IMR-90 (cell line): ENCODE measurements around the gene NEURL1B. TPM values are rescaled to one million over a fixed set of nuclear protein-coding genes. Genes with fewer than 3 reads are reported as not detected.

Source experiments
- ATAC-seq: fragments of 200-7000 bp; cut with Tn5 transposase; 2 replicates; pipeline ENCODE4 v1.9.1; 2020; ENCODE audit warnings: low read depth, mild to moderate bottlenecking, moderate library complexity
- BruUV-seq: library from RNA; stranded (reverse); fragments of 400-500 nt; replicated peaks from 2 replicates; lab custom pipeline; 2021; lab: Mats Ljungman, UMichigan
- CTCF ChIA-PET: fragments of 300-600 bp; formaldehyde crosslinking; extraction: SDS; loops from one replicate; lab custom pipeline; 2021; ENCODE audit warnings: antibody characterized with exemption; lab: Yijun Ruan, JAX
- POLR2A ChIA-PET: fragments of 300-600 bp; sonication (Branson Sonifier 250); formaldehyde crosslinking; loops from one replicate; lab custom pipeline; 2022; ENCODE audit warnings: antibody characterized with exemption; ENCODE audit not compliant: unreplicated experiment; lab: Charles Lee
- DNase-seq: peaks from one replicate; pipeline ENCODE4 v3.0.0; 2013
- H2AFZ ChIP-seq: replicated peaks from 2 replicates; pipeline ENCODE3; 2013; ENCODE audit warnings: low read length, mild to moderate bottlenecking; ENCODE audit not compliant: poor library complexity
- H2AK5ac ChIP-seq: 2 replicates; pipeline ENCODE4 v1.6.1; 2013; ENCODE audit warnings: low read depth, low read length, inconsistent platforms
- H2AK9ac ChIP-seq: replicated peaks from 2 replicates; pipeline ENCODE3; 2013; ENCODE audit warnings: mild to moderate bottlenecking, low read depth, low read length, moderate library complexity; ENCODE audit not compliant: poor library complexity
- H2BK120ac ChIP-seq: 2 replicates; pipeline ENCODE4 v1.6.1; 2013; ENCODE audit warnings: low read depth, low read length, inconsistent platforms
- H2BK15ac ChIP-seq: 3 replicates; pipeline ENCODE4 v1.6.1; 2013; ENCODE audit warnings: low read depth, low read length, inconsistent platforms
- H2BK20ac ChIP-seq: 2 replicates; pipeline ENCODE4 v1.6.1; 2013; ENCODE audit warnings: low read depth, mild to moderate bottlenecking, inconsistent platforms, low read length, moderate library complexity
- H2BK5ac ChIP-seq: 2 replicates; pipeline ENCODE4 v1.6.1; 2013; ENCODE audit warnings: mild to moderate bottlenecking, low read depth, low read length, inconsistent platforms; ENCODE audit not compliant: poor library complexity, severe bottlenecking
- H3K14ac ChIP-seq: replicated peaks from 2 replicates; pipeline ENCODE4 v1.6.1; 2013; ENCODE audit warnings: low read depth, low read length, inconsistent platforms
- H3K18ac ChIP-seq: 2 replicates; pipeline ENCODE4 v1.6.1; 2013; ENCODE audit warnings: low read depth, low read length, control low read depth
- H3K23ac ChIP-seq: 2 replicates; pipeline ENCODE4 v1.6.1; 2013; ENCODE audit warnings: low read depth, low read length, inconsistent platforms
- H3K27ac ChIP-seq: 2 replicates; pipeline ENCODE4 v1.5.1; 2013; ENCODE audit warnings: mild to moderate bottlenecking, control low read depth, low read length; ENCODE audit not compliant: insufficient read depth
- H3K27me3 ChIP-seq: 2 replicates; pipeline ENCODE4 v1.6.1; 2013; ENCODE audit warnings: low read length; ENCODE audit not compliant: control insufficient read depth, insufficient read depth
- H3K36me3 ChIP-seq: 2 replicates; pipeline ENCODE4 v1.6.1; 2013; ENCODE audit warnings: low read length, mixed read lengths; ENCODE audit not compliant: control insufficient read depth, insufficient read depth
- H3K4ac ChIP-seq: 2 replicates; pipeline ENCODE4 v1.6.1; 2013; ENCODE audit warnings: low read depth, low read length, inconsistent platforms
- H3K4me1 ChIP-seq: 2 replicates; pipeline ENCODE4 v1.6.1; 2013; ENCODE audit warnings: low read length, mixed read lengths; ENCODE audit not compliant: control insufficient read depth, insufficient read depth
- H3K4me2 ChIP-seq: 2 replicates; pipeline ENCODE4 v1.6.1; 2013; ENCODE audit warnings: low read depth, mild to moderate bottlenecking, control low read depth, low read length, moderate library complexity
- H3K4me3 ChIP-seq: 2 replicates; pipeline ENCODE4 v1.5.1; 2013; ENCODE audit warnings: low read depth, mild to moderate bottlenecking, control low read depth, low read length, moderate library complexity; ENCODE audit not compliant: insufficient read depth
- H3K56ac ChIP-seq: 2 replicates; pipeline ENCODE4 v1.6.1; 2013; ENCODE audit warnings: low read length, inconsistent platforms; ENCODE audit not compliant: insufficient read depth; ENCODE audit errors: extremely low read depth
- H3K79me1 ChIP-seq, 2 experiments: 2 replicates each; pipeline ENCODE4 v1.6.1; 2013; ENCODE audit warnings: low read length in 2 of 2, inconsistent platforms in 1 of 2, low read depth in 1 of 2
- H3K9ac ChIP-seq: 2 replicates; pipeline ENCODE4 v1.6.1; 2013; ENCODE audit warnings: low read depth, low read length, control low read depth
- H3K9me1 ChIP-seq: 2 replicates; pipeline ENCODE4 v1.6.1; 2013; ENCODE audit warnings: low read length, inconsistent platforms; ENCODE audit not compliant: insufficient read depth
- H3K9me3 ChIP-seq: 2 replicates; pipeline ENCODE4 v1.6.1; 2013; ENCODE audit warnings: low read length; ENCODE audit not compliant: control insufficient read depth, insufficient read depth
- H4K20me1 ChIP-seq: 2 replicates; pipeline ENCODE4 v1.6.1; 2013; ENCODE audit warnings: low read length, inconsistent platforms; ENCODE audit not compliant: insufficient read depth
- H4K5ac ChIP-seq: 2 replicates; pipeline ENCODE4 v1.6.1; 2013; ENCODE audit warnings: mild to moderate bottlenecking, low read depth, low read length, control low read depth
- H4K8ac ChIP-seq, 2 experiments: 2 replicates each; pipeline ENCODE4 v1.6.1; 2013; ENCODE audit warnings: low read depth in 2 of 2, low read length in 2 of 2, control low read depth in 1 of 2, inconsistent platforms in 1 of 2
- H4K91ac ChIP-seq: 2 replicates; pipeline ENCODE4 v1.6.1; 2013; ENCODE audit warnings: low read depth, low read length, inconsistent platforms; ENCODE audit not compliant: insufficient read depth
- BHLHE40 ChIP-seq: fragments of 150-350 bp; IDR thresholded peaks from 2 replicates; pipeline ENCODE4 v1.6.1; 2016; ENCODE audit warnings: mild to moderate bottlenecking, low read depth, low read length
- CEBPB ChIP-seq: IDR thresholded peaks from 2 replicates; pipeline ENCODE4 v1.6.1; 2012; ENCODE audit warnings: low read depth, low read length, improper control_type of control experiment
- CHD1 ChIP-seq: IDR thresholded peaks from 2 replicates; pipeline ENCODE4 v1.6.1; 2012; ENCODE audit warnings: low read depth, low read length, improper control_type of control experiment
- CTCF ChIP-seq: conservative IDR thresholded peaks from 2 replicates; pipeline ENCODE4 v1.5.1; 2012; ENCODE audit warnings: mild to moderate bottlenecking, low read depth, low read length, improper control_type of control experiment
- ELK1 ChIP-seq: fragments of 150-350 bp; IDR thresholded peaks from 2 replicates; pipeline ENCODE4 v1.6.1; 2016; ENCODE audit warnings: low read depth, mild to moderate bottlenecking, low read length, moderate library complexity, borderline replicate concordance
- FOS ChIP-seq: fragments of 150-350 bp; IDR thresholded peaks from 2 replicates; pipeline ENCODE4 v1.6.1; 2016; ENCODE audit warnings: low read depth, low read length
- MAFK ChIP-seq: IDR thresholded peaks from 2 replicates; pipeline ENCODE4 v1.6.1; 2012; ENCODE audit warnings: low read depth, low read length, improper control_type of control experiment
- MAZ ChIP-seq: IDR thresholded peaks from 2 replicates; pipeline ENCODE4 v1.6.1; 2012; ENCODE audit warnings: low read depth, mild to moderate bottlenecking, low read length, improper control_type of control experiment, moderate library complexity, borderline replicate concordance
- MXI1 ChIP-seq: IDR thresholded peaks from 2 replicates; pipeline ENCODE4 v1.6.1; 2012; ENCODE audit warnings: low read depth, mild to moderate bottlenecking, low read length, moderate library complexity, borderline replicate concordance
- NFE2L2 ChIP-seq: fragments of 150-350 bp; IDR thresholded peaks from 2 replicates; pipeline ENCODE4 v1.6.1; 2016; ENCODE audit warnings: low read depth, mild to moderate bottlenecking, low read length
- POLR2A ChIP-seq: IDR thresholded peaks from 2 replicates; pipeline ENCODE4 v1.6.1; 2012; ENCODE audit warnings: mild to moderate bottlenecking, low read depth, low read length
- RAD21 ChIP-seq: IDR thresholded peaks from 2 replicates; pipeline ENCODE4 v1.6.1; 2012; ENCODE audit warnings: low read length, improper control_type of control experiment
- RCOR1 ChIP-seq: IDR thresholded peaks from 2 replicates; pipeline ENCODE4 v1.6.1; 2012; ENCODE audit warnings: mild to moderate bottlenecking, low read length, improper control_type of control experiment; ENCODE audit not compliant: insufficient replicate concordance
- RFX5 ChIP-seq: IDR thresholded peaks from 2 replicates; pipeline ENCODE4 v1.8.0; 2012; ENCODE audit warnings: low read depth, mild to moderate bottlenecking, low read length, moderate library complexity
- SMC3 ChIP-seq: fragments of 150-350 bp; IDR thresholded peaks from 2 replicates; pipeline ENCODE4 v1.6.1; 2016; ENCODE audit warnings: low read depth, mild to moderate bottlenecking, antibody characterized with exemption, low read length, moderate library complexity
- USF2 ChIP-seq: fragments of 150-350 bp; IDR thresholded peaks from 2 replicates; pipeline ENCODE4 v1.6.1; 2017; ENCODE audit warnings: mild to moderate bottlenecking, antibody characterized with exemption, low read length, low read depth
- WGBS, 2 experiments: methylation state at CpG; one replicate each; pipeline versions ENCODE4 v1.1.5 to v1.1.7; 2013; ENCODE audit warnings: missing lambda C conversion rate in 2 of 2; ENCODE audit not compliant: insufficient read length in 1 of 2; ENCODE audit errors: extremely low coverage in 2 of 2; 5-methylcytosine and 5-hydroxymethylcytosine counted together
- dilution Hi-C: fragments of 300-500 bp; cut with HindIII; formaldehyde crosslinking; loops from one replicate; pipeline ENCODE4 v1.14.3; 2018; ENCODE audit warnings: low sequenced_read_pairs; ENCODE audit not compliant: unreplicated experiment
- in situ Hi-C: fragments of 300-500 bp; cut with MboI; formaldehyde crosslinking; loops from 3 replicates; pipeline ENCODE4 v1.14.3; 2019; ENCODE audit warnings: low sequenced_read_pairs, inconsistent platforms, mixed read lengths
- intact Hi-C: fragments of 100-400 bp; cut with micrococcal nuclease; formaldehyde crosslinking; loops from 2 replicates; pipeline ENCODE4 v1.10.0; 2022
- polyA plus RNA-seq, 3 experiments: library from polyadenylated mRNA; depleted of rRNA; stranded (reverse); fragments of >200 nt; gene quantifications; 2 replicates each; pipeline ENCODE4 v1.2.3, GENCODE V29; 2012; ENCODE audit warnings: low replicate concordance in 1 of 3
- total RNA-seq: library from RNA; depleted of rRNA; stranded (reverse); fragments of >200 nt; gene quantifications from 2 replicates; pipeline ENCODE4 v1.2.3, GENCODE V29; 2012

Gene NEURL1B
- total and polyA plus RNA-seq, 2 of the 4 experiments (the other 2 are of a cell fraction), result 1.8 to 2.8 TPM

GRCh38 chr5:172607213-172607793 is 33.8 kb upstream of the NEURL1B start:
- H2AFZ ChIP-seq, result no peak overlapping the region
- TF ChIP-seq RCOR1 (no peak), MAZ (no peak), BHLHE40 (no peak), MAFK (no peak), CTCF (no peak), POLR2A (no peak), ELK1 (no peak), USF2 (no peak), FOS (no peak), CEBPB (no peak), CHD1 (no peak), SMC3 (no peak), RFX5 (no peak), RAD21 (no peak), NFE2L2 (no peak), MXI1 (no peak)
- H2BK20ac ChIP-seq, result no peak overlapping the region
- H3K27me3 ChIP-seq, result peaks cover 34% of the 10 kb centered on the region
- no peak overlapping the region for H3K9ac ChIP-seq
- in situ Hi-C loops, result no loop called here
- intact Hi-C loops, result no loop called here
- H2AK9ac ChIP-seq, result no peak overlapping the region
- H4K91ac ChIP-seq, result no peak overlapping the region
- H3K56ac ChIP-seq, result no peak overlapping the region
- H2AK5ac ChIP-seq, result no peak overlapping the region
- DNase-seq, result peak; percentile 3
- 0 out of 2 replicates have a peak, but pooled peaks cover 2% of the 10 kb centered on the region for H3K9me3 ChIP-seq
- no peaks in the 10 kb centered on the region for H4K20me1 ChIP-seq
- H4K5ac ChIP-seq, result no peak overlapping the region
- ChIA-PET CTCF (no interaction called here), POLR2A (no interaction called here)
- dilution Hi-C loops, result no loop called here
- H2BK5ac ChIP-seq, result no peak overlapping the region
- WGBS, 2 experiments, result 33% methylated on average over 4 of the region's 6 CpGs; no CpG with 5 or more reads in 1 of the 2 experiments
- no peak for ATAC-seq
- H2BK15ac ChIP-seq, result no peak overlapping the region
- H3K4me3 ChIP-seq, result no peak overlapping the region
- H3K23ac ChIP-seq, result no peak overlapping the region
- no peak overlapping the region for H3K14ac ChIP-seq
- H3K4me1 ChIP-seq, result peaks cover 5% of the 10 kb centered on the region; the same call in 1 of the 2 replicates
- no TSS peak for BruUV-seq
- H2BK120ac ChIP-seq, result no peak overlapping the region
- H3K4me2 ChIP-seq, result no peak overlapping the region
- no peak overlapping the region for H3K27ac ChIP-seq
- H3K9me1 ChIP-seq, result no peaks in the 10 kb centered on the region
- no peaks in the 10 kb centered on the region for H3K36me3 ChIP-seq
- no peak overlapping the region for H3K4ac ChIP-seq
- no peak overlapping the region for H3K18ac ChIP-seq
- H4K8ac ChIP-seq, result no peak overlapping the region
- H3K79me1 ChIP-seq, result no peaks in the 10 kb centered on the region
